Osteocyte (in vitro differentiated cells): ENCODE results near the gene WDSUB1. TPM values are rescaled to one million over a fixed set of nuclear protein-coding genes. Genes with fewer than 3 reads are reported as not detected.

ENCODE experiments used
- DNase-seq: peaks from one replicate; pipeline ENCODE4 v3.0.0; 2021; ENCODE audit warnings: mixed read lengths; ENCODE audit not compliant: unreplicated experiment; ENCODE audit errors: extremely low spot score
- H3K27ac Mint-ChIP-seq: one replicate; pipeline ENCODE4 v1.8.0; 2021; ENCODE audit warnings: mild to moderate bottlenecking, mixed read lengths; ENCODE audit not compliant: unreplicated experiment
- H3K27me3 Mint-ChIP-seq: one replicate; pipeline ENCODE4 v1.8.0; 2021; ENCODE audit warnings: mixed read lengths; ENCODE audit not compliant: unreplicated experiment
- H3K36me3 Mint-ChIP-seq: one replicate; pipeline ENCODE4 v1.8.0; 2021; ENCODE audit warnings: mixed read lengths; ENCODE audit not compliant: unreplicated experiment
- H3K4me1 Mint-ChIP-seq: one replicate; pipeline ENCODE4 v1.8.0; 2021; ENCODE audit warnings: mixed read lengths; ENCODE audit not compliant: unreplicated experiment
- H3K4me3 Mint-ChIP-seq: one replicate; pipeline ENCODE4 v1.8.0; 2021; ENCODE audit warnings: mild to moderate bottlenecking, moderate library complexity, mixed read lengths; ENCODE audit not compliant: unreplicated experiment
- H3K9me3 Mint-ChIP-seq: one replicate; pipeline ENCODE4 v1.8.0; 2021; ENCODE audit warnings: mixed read lengths; ENCODE audit not compliant: unreplicated experiment
- total RNA-seq: library from RNA; stranded (reverse); gene quantifications from 2 replicates; pipeline ENCODE4 v1.2.1, GENCODE V29; 2021
- TF ChIP-seq, protein P1 (sequence below): fragments of 200-600 bp; sonication (generic); IDR thresholded peaks from 2 replicates; pipeline ENCODE4 v1.5.0; 2021; ENCODE audit warnings: antibody characterized with exemption, mild to moderate bottlenecking, moderate library complexity

The WDSUB1 gene
- total RNA-seq, 1 donor from 2014 or later, result 14.7 TPM

GRCh38 chr2:159307942-159308341 is 21.4 kb upstream of the WDSUB1 start:
- Mint-ChIP-seq H3K27me3 (no peaks in the 10 kb centered on the region), H3K27ac (no peak overlapping the region), H3K9me3 (peaks cover 20% of the 10 kb centered on the region), H3K4me1 (no peaks in the 10 kb centered on the region), H3K4me3 (no peak overlapping the region), H3K36me3 (peaks cover 10% of the 10 kb centered on the region)
- TF ChIP-seq, protein P1, sequence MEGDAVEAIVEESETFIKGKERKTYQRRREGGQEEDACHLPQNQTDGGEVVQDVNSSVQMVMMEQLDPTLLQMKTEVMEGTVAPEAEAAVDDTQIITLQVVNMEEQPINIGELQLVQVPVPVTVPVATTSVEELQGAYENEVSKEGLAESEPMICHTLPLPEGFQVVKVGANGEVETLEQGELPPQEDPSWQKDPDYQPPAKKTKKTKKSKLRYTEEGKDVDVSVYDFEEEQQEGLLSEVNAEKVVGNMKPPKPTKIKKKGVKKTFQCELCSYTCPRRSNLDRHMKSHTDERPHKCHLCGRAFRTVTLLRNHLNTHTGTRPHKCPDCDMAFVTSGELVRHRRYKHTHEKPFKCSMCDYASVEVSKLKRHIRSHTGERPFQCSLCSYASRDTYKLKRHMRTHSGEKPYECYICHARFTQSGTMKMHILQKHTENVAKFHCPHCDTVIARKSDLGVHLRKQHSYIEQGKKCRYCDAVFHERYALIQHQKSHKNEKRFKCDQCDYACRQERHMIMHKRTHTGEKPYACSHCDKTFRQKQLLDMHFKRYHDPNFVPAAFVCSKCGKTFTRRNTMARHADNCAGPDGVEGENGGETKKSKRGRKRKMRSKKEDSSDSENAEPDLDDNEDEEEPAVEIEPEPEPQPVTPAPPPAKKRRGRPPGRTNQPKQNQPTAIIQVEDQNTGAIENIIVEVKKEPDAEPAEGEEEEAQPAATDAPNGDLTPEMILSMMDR, result no peak
- no peak for DNase-seq

DNA sequence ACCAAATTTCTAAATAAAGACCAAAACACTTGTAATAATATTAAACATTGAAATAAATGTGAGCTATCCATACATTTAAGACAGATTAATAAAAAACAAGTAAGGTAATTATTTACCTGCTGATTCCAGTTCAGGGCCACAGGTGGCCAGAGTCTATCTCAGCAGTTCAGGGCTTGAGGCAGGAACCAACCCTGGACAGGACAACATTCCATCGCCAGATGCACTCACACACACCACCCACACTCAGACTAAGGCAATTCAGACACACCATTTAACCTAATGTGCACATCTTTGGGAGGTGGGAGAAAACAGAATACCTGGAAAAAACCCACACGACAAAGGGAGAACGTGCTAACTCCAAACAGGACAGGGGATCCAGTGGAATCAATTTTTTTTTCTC is 14.1 kb upstream of the WDSUB1 start:
- Mint-ChIP-seq H3K9me3 (peaks cover 17% of the 10 kb centered on the region), H3K4me3 (no peak overlapping the region), H3K4me1 (no peaks in the 10 kb centered on the region), H3K27ac (no peak overlapping the region), H3K36me3 (peaks cover 2% of the 10 kb centered on the region), H3K27me3 (no peaks in the 10 kb centered on the region)
- TF ChIP-seq, protein P1, result no peak
- DNase-seq, result no peak

DNA sequence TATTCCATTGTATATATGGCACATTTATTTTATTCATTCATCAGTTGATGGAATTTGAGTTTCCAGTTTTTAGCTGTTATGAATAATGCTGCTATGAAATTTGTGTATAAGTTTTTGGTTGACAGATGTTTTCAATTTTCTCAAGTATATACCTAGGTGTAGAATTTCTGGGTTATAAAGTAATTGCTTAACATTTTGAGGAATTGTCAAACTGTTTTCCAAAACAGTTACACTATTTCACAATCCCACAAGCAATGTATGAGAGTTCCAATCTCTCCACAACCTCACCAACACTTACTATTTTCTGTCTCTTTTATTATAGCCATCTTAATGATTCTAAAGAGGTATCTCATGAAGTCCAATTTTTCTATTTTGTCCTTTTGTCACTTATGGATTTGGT is 12.5 kb upstream of the WDSUB1 start:
- H3K9me3 Mint-ChIP-seq, result peaks cover 7% of the 10 kb centered on the region
- DNase-seq, result no peak
- no peaks in the 10 kb centered on the region for H3K4me1 Mint-ChIP-seq
- no peak overlapping the region for H3K4me3 Mint-ChIP-seq
- no peaks in the 10 kb centered on the region for H3K27me3 Mint-ChIP-seq
- no peak overlapping the region for H3K27ac Mint-ChIP-seq
- TF ChIP-seq, protein P1, result no peak
- no peaks in the 10 kb centered on the region for H3K36me3 Mint-ChIP-seq

DNA sequence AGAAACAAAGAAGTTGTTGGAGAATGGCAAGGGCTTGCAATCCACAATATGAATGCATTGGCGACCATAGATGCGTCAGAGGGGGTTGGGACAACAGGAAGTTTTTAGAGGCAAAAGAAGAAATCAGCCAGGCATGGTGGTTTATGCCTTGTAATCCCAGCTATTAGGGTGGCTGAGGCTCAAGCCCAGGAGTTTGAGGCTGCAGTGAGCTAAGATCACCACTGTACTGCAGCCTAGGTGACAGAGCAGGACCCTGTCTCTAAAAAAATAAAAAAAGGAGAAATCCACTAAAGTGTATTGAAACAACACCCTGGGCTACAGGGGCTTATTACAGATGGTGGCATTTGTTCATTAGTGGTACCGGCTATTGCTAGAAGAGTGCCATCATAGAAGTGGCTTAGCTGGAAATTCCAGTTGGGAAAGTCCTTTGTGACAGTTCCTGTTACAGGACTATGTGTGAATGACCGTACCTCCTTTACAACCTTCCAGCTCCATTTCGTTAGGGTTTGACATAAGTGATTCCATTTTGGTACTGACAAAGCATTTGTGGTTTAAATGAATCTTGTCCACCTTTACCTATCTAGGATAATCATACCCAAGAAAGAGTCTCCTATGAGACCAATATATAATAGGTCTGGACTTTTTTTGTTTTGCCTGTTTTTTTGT is 10.7 kb upstream of the WDSUB1 start:
- Mint-ChIP-seq H3K4me3 (no peak overlapping the region), H3K27ac (no peak overlapping the region), H3K4me1 (no peaks in the 10 kb centered on the region), H3K27me3 (no peaks in the 10 kb centered on the region), H3K36me3 (no peaks in the 10 kb centered on the region), H3K9me3 (peaks cover 3% of the 10 kb centered on the region)
- TF ChIP-seq, protein P1, result no peak
- no peak for DNase-seq

DNA sequence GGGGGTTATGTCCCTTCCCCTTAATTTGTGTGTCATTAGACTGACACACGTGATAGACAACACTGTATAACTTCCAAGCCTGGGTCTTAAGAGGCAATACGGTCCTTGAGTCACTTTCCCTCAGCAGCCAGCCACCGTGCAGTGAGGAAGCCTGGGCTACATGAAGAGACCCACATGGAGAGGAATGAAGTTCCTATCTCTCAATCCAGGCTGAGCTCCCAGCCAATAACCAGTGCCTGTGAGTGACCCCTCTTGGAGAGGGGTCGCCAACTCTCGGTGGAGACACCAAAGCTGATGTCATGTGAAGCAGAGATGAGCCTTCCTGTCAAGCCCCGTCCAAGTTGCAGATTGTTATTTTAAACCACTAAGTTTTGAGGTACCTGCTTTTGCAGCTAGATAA is 5.7 kb upstream of the WDSUB1 start:
- DNase-seq, result no peak
- no peak overlapping the region for H3K27ac Mint-ChIP-seq

More for the DNA sequence above, 5.7 kb upstream of the WDSUB1 start:
- Mint-ChIP-seq H3K4me1 (peaks cover 20% of the 10 kb centered on the region), H3K4me3 (no peak overlapping the region), H3K9me3 (no peaks in the 10 kb centered on the region), H3K36me3 (no peaks in the 10 kb centered on the region), H3K27me3 (no peaks in the 10 kb centered on the region)
- TF ChIP-seq, protein P1, result no peak
